ENCODE results near the gene FN3KRP.

DNA sequence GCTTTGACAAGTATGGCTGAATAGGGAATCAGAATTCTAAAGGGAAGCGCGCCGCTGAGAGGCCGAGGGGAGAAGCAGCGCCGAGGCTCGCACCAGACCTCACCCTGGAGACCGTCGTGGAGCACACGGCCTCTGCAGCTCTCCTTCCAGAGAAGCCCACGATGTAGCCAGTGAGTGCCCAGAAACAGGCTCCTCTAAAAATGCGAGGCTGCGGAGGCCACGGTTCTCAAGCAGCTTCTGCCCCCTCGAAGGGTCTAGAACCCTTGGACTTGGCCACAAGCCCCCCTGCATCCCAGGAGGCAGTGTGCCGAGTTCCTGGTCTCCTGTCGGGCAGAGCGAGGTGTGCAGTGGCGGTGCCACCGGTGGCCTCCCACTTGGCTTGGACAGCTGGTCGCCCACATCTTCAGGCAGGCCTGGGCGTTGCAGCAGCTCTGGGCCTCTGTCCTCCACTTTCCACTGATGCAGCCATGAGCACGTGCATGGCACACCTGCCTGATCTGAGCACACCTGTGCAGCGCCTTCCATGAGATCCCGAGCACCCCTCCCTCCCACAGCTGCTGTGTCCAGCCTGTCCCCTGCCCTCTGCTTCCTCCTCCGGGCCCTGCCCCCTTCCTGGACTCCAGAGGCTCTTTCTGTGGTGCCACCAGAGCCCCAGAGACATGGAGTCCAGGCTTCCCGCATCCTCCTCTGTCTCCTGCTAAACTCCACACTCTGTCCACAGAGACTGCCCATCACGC, 49.4 kb upstream of the FN3KRP start:
- TF ChIP-seq, protein P1, sequence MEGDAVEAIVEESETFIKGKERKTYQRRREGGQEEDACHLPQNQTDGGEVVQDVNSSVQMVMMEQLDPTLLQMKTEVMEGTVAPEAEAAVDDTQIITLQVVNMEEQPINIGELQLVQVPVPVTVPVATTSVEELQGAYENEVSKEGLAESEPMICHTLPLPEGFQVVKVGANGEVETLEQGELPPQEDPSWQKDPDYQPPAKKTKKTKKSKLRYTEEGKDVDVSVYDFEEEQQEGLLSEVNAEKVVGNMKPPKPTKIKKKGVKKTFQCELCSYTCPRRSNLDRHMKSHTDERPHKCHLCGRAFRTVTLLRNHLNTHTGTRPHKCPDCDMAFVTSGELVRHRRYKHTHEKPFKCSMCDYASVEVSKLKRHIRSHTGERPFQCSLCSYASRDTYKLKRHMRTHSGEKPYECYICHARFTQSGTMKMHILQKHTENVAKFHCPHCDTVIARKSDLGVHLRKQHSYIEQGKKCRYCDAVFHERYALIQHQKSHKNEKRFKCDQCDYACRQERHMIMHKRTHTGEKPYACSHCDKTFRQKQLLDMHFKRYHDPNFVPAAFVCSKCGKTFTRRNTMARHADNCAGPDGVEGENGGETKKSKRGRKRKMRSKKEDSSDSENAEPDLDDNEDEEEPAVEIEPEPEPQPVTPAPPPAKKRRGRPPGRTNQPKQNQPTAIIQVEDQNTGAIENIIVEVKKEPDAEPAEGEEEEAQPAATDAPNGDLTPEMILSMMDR (IDR thresholded peaks at IDR 0.05): no peak
- TF ChIP-seq POLR2A (IDR thresholded peaks at IDR 0.05): no peak

All from adrenal gland (tissue), 5 donors.